Spinal cord (tissue), 10 donors: ENCODE data around the gene NDUFA11. TPM values are rescaled to one million over a fixed set of nuclear protein-coding genes. Genes with fewer than 3 reads are reported as not detected.

Experiments
- DNase-seq, 6 donors: peaks; one replicate each; pipeline versions ENCODE4 v3.0.0 to v3.0.0-alpha.2; 2013 to 2015; ENCODE audit warnings: low spot score in 6 of 6, low read depth in 4 of 6
- H3K27ac ChIP-seq: one replicate; pipeline ENCODE4 v1.5.1; 2013; ENCODE audit warnings: low read depth, low read length, control low read depth
- H3K27me3 ChIP-seq: one replicate; pipeline ENCODE4 v1.6.1; 2013; ENCODE audit warnings: low read length; ENCODE audit not compliant: control insufficient read depth, insufficient read depth
- H3K36me3 ChIP-seq: one replicate; pipeline ENCODE4 v1.6.1; 2013; ENCODE audit warnings: low read length; ENCODE audit not compliant: control insufficient read depth, insufficient read depth
- H3K4me1 ChIP-seq: one replicate; pipeline ENCODE4 v1.6.1; 2013; ENCODE audit warnings: low read length; ENCODE audit not compliant: control insufficient read depth, insufficient read depth
- H3K4me3 ChIP-seq: one replicate; pipeline ENCODE4 v1.5.1; 2013; ENCODE audit warnings: low read depth, low read length, control low read depth
- H3K9me3 ChIP-seq: one replicate; pipeline ENCODE4 v1.6.1; 2013; ENCODE audit warnings: low read length; ENCODE audit not compliant: control insufficient read depth, insufficient read depth
- WGBS: methylation state at CpG from one replicate; pipeline ENCODE4 v1.1.5; 2013; ENCODE audit warnings: missing lambda C conversion rate; ENCODE audit not compliant: insufficient coverage; 5-methylcytosine and 5-hydroxymethylcytosine counted together
- polyA plus RNA-seq, 2 donors: library from polyadenylated mRNA; unstranded; fragments of 120-200 nt; gene quantifications; one replicate each; pipeline ENCODE4 v1.2.1, GENCODE V29; 2013; ENCODE audit not compliant: insufficient read length in 2 of 2
- total RNA-seq, 2 donors: library from RNA; depleted of rRNA in 1 of 2; stranded (reverse); fragments of 120-200 nt in 1 of 2; fragments of >200 nt in 1 of 2; gene quantifications; one replicate each; pipeline versions ENCODE4 v1.2.3 to v1.2.4, GENCODE V29; 2013 to 2014
- donor health status: healthy.

NDUFA11 gene
- total and polyA plus RNA-seq, 4 donors: 63.6 to 304 (median 258) TPM

GRCh38 chr19:5947435-5947834, 43.8 kb upstream of the NDUFA11 start:
- no peaks in the 10 kb centered on the region for H3K9me3 ChIP-seq
- H3K36me3 ChIP-seq: peaks cover 32% of the 10 kb centered on the region
- H3K27me3 ChIP-seq: no peaks in the 10 kb centered on the region
- no peak overlapping the region for H3K4me3 ChIP-seq
- DNase-seq: peak in 3 of 6 donors; percentile 52 to 75 (median 53)
- peaks cover 85% of the 10 kb centered on the region for H3K4me1 ChIP-seq
- peak overlapping the region; percentile 78 for H3K27ac ChIP-seq
- WGBS: 11% methylated on average over 8 of the region's 13 CpGs

GRCh38 chr19:5943623-5944022, 40.0 kb upstream of the NDUFA11 start:
- no peaks in the 10 kb centered on the region for H3K9me3 ChIP-seq
- peaks cover 52% of the 10 kb centered on the region for H3K36me3 ChIP-seq
- H3K4me3 ChIP-seq: no peak overlapping the region
- H3K27me3 ChIP-seq: no peaks in the 10 kb centered on the region
- no peak for DNase-seq
- WGBS: 81% methylated on average over 6 of the region's 10 CpGs
- peaks cover 60% of the 10 kb centered on the region for H3K4me1 ChIP-seq
- H3K27ac ChIP-seq: no peak overlapping the region

GRCh38 chr19:5943045-5943444, 39.5 kb upstream of the NDUFA11 start:
- H3K27ac ChIP-seq: no peak overlapping the region
- peak in 1 of 6 donors; percentile 41 for DNase-seq
- WGBS: 49% methylated on average over 7 of the region's 10 CpGs
- H3K4me1 ChIP-seq: peaks cover 54% of the 10 kb centered on the region
- H3K4me3 ChIP-seq: no peak overlapping the region
- H3K36me3 ChIP-seq: peaks cover 57% of the 10 kb centered on the region
- no peaks in the 10 kb centered on the region for H3K9me3 ChIP-seq
- H3K27me3 ChIP-seq: no peaks in the 10 kb centered on the region

- Histone ChIP-seq H3K27ac (no peak overlapping the region), H3K4me3 (no peak overlapping the region), H3K36me3 (peaks cover 66% of the 10 kb centered on the region), H3K9me3 (no peaks in the 10 kb centered on the region), H3K27me3 (no peaks in the 10 kb centered on the region), H3K4me1 (peaks cover 43% of the 10 kb centered on the region)
- no peak for DNase-seq
- WGBS: 59% methylated on average over 11 of the region's 11 CpGs
Observed at GRCh38 chr19:5941673-5942072, 38.1 kb upstream of the NDUFA11 start.

- H3K27ac ChIP-seq: no peak overlapping the region
- peaks cover 44% of the 10 kb centered on the region for H3K4me1 ChIP-seq
- DNase-seq: no peak
- 95% methylated on average over 11 of the region's 21 CpGs for WGBS
- H3K27me3 ChIP-seq: no peaks in the 10 kb centered on the region
- peaks cover 63% of the 10 kb centered on the region for H3K36me3 ChIP-seq
- no peak overlapping the region for H3K4me3 ChIP-seq
- H3K9me3 ChIP-seq: no peaks in the 10 kb centered on the region
Observed at GRCh38 chr19:5940260-5941208, 36.9 kb upstream of the NDUFA11 start.

- Histone ChIP-seq H3K9me3 (no peaks in the 10 kb centered on the region), H3K4me1 (peaks cover 48% of the 10 kb centered on the region), H3K27ac (no peak overlapping the region), H3K4me3 (no peak overlapping the region), H3K36me3 (peaks cover 73% of the 10 kb centered on the region), H3K27me3 (no peaks in the 10 kb centered on the region)
- 72% methylated on average over 10 of the region's 10 CpGs for WGBS
- no peak for DNase-seq
Observed at GRCh38 chr19:5937550-5937949, 34.0 kb upstream of the NDUFA11 start.

- no peak overlapping the region for H3K4me3 ChIP-seq
- no peaks in the 10 kb centered on the region for H3K27me3 ChIP-seq
- H3K36me3 ChIP-seq: peaks cover 81% of the 10 kb centered on the region
- 93% methylated on average over 9 of the region's 9 CpGs for WGBS
- no peak for DNase-seq
- no peak overlapping the region for H3K27ac ChIP-seq
- no peaks in the 10 kb centered on the region for H3K9me3 ChIP-seq
- H3K4me1 ChIP-seq: peaks cover 43% of the 10 kb centered on the region
Observed at GRCh38 chr19:5936292-5936592, 32.7 kb upstream of the NDUFA11 start.

GRCh38 chr19:5935473-5936291, 32.1 kb upstream of the NDUFA11 start:
- Histone ChIP-seq H3K4me3 (no peak overlapping the region), H3K27me3 (no peaks in the 10 kb centered on the region), H3K9me3 (no peaks in the 10 kb centered on the region), H3K36me3 (peaks cover 81% of the 10 kb centered on the region), H3K4me1 (peaks cover 43% of the 10 kb centered on the region), H3K27ac (peak overlapping the region; percentile 30)
- DNase-seq: no peak
- WGBS: 76% methylated on average over 24 of the region's 25 CpGs

GRCh38 chr19:5934774-5935472, 31.3 kb upstream of the NDUFA11 start:
- Histone ChIP-seq H3K4me3 (no peak overlapping the region), H3K9me3 (no peaks in the 10 kb centered on the region), H3K36me3 (peaks cover 81% of the 10 kb centered on the region), H3K27me3 (no peaks in the 10 kb centered on the region), H3K27ac (no peak overlapping the region), H3K4me1 (peaks cover 43% of the 10 kb centered on the region)
- DNase-seq: peak in 1 of 6 donors; percentile 80
- 59% methylated on average over 10 of the region's 16 CpGs for WGBS
